GM12872 (cell line): Measurements from ENCODE around the gene SLCO3A1.

Experiments
- TF ChIP-seq, protein P1 (sequence below): IDR thresholded peaks from 3 replicates; pipeline ENCODE4 v1.5.1; 2011; ENCODE audit warnings: low read depth, mild to moderate bottlenecking, low read length, moderate library complexity; ENCODE audit not compliant: insufficient read depth

SLCO3A1 gene

DNA sequence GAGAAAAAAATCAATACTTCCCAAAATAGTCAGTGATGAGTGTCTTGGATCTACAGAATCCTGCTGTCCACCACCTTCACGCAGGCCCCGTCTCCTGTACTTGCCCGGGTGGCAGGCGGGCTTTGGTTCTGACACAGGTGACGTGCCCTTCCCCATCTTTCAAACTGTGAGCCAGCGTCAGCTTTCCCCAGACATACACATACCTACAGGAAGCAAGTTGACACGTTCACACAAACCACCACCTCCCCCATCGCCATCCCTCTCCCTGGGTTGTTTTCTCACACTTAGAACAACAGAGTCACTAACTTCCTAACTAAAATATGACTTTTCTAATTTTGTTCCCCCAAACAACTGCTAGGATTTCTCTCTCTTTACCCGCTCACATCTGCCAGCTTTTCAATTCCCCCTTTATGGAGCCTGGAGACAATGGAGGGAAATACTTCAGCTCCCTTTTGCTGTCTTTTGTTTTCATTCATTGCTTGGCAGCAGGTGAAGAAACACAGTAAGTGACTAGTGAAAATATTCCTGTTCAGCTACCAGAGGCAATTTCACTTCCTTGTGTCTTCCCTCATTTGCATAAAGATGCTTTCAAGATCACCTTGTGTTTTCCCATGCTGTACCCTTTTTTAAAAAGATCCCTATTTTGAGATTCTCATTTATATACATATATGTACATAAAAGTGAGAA is 248.3 kb downstream of the SLCO3A1 start:
- TF ChIP-seq, protein P1, sequence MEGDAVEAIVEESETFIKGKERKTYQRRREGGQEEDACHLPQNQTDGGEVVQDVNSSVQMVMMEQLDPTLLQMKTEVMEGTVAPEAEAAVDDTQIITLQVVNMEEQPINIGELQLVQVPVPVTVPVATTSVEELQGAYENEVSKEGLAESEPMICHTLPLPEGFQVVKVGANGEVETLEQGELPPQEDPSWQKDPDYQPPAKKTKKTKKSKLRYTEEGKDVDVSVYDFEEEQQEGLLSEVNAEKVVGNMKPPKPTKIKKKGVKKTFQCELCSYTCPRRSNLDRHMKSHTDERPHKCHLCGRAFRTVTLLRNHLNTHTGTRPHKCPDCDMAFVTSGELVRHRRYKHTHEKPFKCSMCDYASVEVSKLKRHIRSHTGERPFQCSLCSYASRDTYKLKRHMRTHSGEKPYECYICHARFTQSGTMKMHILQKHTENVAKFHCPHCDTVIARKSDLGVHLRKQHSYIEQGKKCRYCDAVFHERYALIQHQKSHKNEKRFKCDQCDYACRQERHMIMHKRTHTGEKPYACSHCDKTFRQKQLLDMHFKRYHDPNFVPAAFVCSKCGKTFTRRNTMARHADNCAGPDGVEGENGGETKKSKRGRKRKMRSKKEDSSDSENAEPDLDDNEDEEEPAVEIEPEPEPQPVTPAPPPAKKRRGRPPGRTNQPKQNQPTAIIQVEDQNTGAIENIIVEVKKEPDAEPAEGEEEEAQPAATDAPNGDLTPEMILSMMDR: no peak

DNA sequence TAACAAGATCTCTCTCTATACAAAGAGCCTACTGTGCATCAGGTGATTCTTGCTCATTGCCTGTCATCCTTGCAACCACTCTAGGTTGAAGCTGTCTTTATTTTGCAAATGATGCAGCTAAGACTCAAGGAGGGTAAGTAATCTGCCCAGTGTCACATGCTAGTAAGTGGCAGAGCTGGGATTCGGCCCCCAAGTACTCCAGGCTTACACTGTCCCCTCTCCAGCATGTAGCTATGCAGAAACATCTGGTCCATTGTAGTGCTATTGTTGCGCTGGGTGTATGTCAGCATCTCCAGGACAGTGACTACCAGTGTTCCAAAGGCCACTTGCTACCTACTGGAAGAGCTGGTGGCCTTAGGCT is 248.9 kb downstream of the SLCO3A1 start:
- TF ChIP-seq, protein P1: no peak

GRCh38 chr15:92104072-92104471 is 250.6 kb downstream of the SLCO3A1 start:
- TF ChIP-seq, protein P1: no peak

- TF ChIP-seq, protein P1: no peak
These were observed 252.1 kb downstream of the SLCO3A1 start for GRCh38 chr15:92105611-92106010.

- TF ChIP-seq, protein P1: no peak
These were observed 254.0 kb downstream of the SLCO3A1 start for GRCh38 chr15:92107510-92107909.

DNA sequence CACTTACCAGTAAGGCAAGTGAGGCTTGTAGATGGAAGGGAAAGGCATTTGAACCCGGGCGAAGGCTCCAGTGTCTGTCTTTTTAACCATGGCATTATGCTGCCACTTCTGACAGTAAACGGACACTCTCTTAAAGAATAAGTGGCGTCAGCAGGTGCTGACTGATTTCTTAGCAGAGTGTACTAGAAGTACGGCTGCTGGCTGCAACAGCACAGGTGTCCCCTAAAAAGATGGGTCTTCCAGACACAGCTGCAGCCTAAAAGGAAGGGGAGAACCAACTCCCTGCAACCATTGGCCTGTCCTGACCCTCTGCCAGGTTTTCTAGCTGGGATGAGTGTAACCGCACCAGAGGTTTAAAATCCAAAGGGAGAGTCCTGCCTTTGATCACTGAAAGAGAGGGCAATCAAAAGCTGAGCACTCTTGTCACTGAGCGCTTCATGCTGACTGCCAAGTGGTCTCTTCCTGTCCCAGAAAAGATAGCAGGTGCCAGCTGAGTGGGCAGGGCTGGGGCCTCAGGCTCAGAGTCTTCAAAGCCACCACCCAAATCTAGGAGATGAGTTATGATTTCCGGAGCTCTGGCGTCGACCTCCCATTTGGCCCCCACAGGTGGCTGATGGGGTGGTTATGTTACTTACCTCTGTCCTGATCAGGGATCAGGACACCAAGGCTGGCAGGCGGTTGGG is 255.8 kb downstream of the SLCO3A1 start:
- TF ChIP-seq, protein P1: no peak

- TF ChIP-seq, protein P1: no peak
These were observed 257.8 kb downstream of the SLCO3A1 start for GRCh38 chr15:92111291-92111690.
